Medulla oblongata (tissue), 1 donor: Measurements from ENCODE around the gene KNDC1.

Experiments used
- DNase-seq: peaks from one replicate; pipeline ENCODE4 v3.0.0-alpha.2; 2015; ENCODE audit errors: extremely low spot score

Gene KNDC1

DNA sequence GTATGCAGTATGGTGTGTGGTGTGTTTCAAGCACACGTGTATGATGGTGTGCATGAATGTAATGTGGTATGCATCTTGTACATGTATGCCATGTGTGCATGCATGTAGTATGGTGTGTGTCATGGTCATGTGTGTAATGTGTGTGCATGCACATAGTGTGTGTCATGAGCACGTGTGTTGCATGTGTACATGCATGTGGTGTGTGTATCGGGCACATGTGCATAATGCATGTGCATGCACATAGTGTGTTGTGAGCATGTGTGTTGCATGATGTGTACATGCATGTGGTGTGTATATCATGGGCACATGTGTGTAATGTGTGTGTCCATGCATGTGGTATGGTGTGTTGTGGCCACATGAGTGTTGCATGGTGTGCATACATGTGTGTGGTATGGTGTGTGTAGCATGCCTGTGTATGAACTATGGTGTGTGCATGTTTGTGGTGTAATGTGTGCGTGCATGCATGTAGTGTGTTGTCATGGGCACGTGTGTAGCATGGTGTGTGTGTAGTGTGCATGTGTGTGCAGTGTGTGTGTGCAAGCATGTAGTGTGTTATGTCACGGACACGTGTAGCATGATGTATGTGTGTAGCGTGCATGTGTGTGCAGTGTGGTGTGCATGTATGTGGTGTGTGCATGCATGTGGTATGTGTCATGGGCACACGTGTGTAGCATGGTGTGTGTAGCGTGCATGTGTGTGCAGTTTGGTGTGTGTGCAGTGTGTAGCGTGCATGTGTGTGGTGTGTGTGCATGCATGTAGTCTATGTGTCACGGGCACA is 17.6 kb downstream of the KNDC1 start:
- no peak for DNase-seq

DNA sequence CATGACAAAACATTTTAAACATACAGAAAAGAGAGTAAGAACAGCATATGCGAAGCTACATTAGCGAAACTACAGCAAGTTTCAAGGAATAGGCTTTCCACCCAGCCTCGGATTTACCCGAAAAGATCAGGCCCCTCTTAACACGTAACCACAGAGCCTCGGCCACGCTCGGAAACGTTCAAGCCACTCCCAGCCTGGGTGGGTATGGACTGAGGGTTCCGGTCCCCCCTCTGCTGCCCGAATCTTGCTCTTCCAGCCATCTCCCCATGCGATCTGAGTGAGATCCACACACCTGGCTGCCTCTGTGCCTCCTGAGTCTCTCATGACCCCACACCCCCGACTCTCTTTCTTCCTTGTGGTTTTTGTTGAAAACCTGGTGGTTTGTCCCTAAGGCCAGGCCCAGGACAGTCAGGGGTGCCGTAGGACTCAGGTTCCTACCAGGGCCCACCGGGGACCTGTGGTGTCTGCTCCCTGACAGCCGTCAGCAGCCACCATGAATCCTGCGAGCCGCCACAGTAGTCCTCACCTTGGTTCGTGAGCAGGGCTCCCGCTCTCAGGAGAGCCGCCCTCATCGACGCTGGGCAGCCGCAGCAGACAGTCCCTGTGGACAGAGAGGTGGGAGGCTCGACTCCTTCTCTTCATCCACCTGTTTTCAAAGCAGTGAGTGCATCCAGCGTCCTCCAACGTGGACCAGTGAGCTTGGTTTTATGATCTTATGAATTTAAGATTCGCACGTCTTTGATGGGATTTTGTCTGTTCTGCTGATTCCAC is 18.5 kb downstream of the KNDC1 start:
- no peak for DNase-seq

- no peak for DNase-seq
Observed at GRCh38 chr10:133179128-133179520, 19.1 kb downstream of the KNDC1 start.

- DNase-seq = no peak
Observed at GRCh38 chr10:133179651-133180050, 19.6 kb downstream of the KNDC1 start.

DNA sequence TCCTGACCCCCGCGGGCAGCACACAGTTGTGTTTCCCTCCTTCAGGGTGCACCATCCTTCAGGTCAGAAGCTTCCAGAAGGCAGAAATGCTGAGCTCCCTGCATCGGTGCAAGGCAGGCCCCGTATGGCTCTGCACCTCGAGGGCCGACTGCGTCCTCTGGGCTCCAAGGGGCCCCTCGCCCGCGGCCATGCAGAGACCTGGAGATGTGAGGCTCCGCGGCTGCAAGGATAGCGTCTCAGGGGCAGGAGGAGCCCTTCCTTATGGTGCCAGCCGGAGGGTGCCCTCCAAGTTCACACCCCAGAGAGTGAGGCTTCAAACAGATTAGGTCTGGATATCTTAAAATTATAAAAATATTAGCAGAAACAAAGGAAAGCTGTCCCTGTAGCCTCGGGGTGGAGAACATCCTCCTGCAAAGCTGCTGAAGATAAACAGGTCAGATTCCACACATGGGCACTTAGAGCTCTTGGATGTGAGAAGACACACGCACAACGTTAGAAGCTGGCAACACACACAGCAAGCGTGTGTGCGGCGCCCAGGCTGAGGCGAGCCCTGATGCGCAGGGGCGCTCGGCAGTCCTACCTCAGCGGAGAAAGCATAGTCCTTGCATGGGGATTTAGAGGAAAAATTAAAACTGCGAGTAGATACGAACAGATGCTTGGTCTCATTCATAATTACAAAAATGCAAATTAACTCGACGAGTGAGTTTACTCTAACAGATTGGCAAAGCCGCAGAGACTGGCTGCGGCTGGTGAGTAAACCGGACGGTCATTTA is 20.4 kb downstream of the KNDC1 start:
- DNase-seq = no peak

DNA sequence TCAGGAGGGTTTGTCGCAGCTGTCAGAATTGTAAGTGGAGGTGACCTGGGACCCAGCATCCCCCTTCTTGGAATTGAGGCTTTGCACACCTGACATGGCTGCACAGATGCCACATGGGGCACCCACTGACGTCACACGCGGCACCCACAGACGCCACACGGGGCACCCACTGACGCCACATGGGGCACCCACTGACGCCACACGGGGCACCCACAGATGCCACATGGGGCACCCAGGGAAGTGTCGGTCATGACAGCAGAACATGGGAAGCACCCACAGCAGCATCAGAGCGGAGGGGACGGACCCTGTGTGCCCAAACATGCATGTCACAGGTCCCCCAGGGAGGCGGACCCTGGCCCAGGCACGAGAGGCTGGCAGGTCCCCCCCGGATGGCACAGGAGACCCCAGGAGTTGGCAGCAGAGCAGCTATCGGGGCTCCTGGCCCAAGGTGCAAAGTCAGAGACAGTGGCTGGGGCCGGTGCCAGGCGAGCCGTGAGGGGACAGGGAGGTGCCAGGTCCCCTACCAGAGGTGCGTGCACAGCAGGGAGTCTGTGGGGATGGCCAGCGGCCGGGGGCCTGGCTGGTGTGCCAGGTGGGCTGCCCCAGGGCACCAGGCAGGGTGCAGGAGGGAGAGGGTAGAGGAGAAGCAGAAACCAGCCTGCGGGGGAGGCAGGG is 21.1 kb downstream of the KNDC1 start:
- no peak for DNase-seq

DNA sequence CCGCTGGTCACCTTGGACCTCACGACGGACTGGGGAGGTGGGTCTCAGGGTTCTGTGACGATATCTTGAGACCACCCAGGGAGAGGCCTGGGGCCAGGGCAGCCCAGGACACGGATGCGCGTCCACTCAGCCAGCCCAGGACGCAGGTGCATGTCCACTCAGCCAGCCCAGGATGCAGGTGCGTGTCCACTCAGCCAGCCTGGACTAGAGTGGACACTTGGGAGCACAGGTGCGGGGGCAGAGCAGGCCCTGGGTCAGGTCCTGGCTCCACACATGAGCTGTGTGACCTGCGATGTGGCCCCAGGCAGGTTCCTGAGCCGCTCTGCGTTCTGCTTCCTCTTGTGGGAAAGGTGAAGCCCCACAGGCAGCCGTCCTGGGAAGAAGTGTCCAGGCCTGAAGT is 22.2 kb downstream of the KNDC1 start:
- no peak for DNase-seq

DNA sequence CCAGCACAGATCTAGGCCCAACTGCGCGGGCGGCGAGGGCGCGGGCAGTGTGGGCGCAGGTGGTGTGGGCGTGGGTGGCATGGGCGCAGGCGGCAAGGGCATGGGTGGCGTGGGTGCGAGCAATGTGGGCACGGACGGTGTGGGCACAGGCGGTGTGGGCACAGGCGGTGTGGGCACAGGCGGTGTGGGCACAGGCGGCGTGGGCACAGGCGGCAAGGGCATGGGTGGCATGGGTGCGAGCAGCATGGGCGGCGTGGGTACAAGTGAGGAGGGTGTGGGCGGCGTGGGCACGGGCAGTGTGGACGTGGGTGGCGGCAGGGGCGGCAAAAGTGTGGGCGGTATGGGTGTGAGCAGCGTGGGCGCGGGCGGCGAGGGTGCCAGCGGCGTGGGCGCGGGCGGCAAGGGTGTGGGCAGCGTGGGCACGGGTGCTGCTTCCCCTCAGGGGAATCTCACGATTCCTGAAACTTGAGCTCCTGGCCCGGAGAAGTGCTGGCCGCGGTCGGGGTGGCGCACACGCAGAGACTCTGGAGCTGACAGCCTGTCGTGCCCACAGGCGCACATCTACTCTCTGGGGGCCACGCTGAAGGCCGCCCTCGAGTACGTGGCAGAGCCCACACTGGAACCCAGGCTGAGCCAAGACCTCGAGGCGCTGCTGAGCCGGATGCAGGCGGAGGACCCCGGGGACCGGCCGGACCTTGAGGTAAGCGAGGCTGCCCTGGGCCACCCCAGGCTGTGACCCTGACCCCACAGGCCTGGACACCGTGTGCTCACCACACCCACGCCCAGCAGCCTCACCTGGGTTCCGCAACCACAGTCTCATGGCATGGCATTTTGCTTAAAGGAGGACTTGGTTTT is 23.0 kb downstream of the KNDC1 start:
- DNase-seq = no peak

DNA sequence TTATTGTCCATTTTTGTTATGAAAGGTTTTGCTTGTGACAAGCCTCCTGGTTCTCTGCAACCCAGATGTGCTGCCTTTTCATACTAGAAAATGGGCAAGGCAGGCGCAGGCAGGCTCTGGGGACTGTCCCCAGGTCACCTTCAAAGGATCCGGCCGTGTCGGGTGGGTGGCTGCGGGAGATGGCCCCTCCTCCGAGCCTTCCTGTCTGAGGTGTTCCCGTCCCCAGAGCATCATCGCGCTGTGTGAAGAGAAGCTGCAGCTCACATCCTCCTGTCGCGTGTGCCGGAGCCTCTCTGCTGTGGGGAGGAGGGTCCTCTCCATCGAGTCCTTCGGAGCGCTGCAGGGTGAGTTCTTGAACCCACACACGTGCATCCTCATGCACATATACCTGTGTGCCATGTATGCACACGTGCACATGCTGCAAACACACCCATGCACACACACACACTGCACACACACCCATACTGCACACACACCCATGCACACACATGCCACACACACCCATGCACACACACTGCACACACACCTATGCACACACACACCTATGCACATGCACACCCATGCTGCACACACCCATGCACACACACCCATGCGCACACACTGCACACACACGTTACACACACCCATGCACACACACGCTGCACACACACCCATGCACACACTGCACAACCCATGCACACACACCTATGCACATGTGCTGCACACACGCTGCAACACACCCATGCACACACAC is 23.8 kb downstream of the KNDC1 start:
- no peak for DNase-seq

DNA sequence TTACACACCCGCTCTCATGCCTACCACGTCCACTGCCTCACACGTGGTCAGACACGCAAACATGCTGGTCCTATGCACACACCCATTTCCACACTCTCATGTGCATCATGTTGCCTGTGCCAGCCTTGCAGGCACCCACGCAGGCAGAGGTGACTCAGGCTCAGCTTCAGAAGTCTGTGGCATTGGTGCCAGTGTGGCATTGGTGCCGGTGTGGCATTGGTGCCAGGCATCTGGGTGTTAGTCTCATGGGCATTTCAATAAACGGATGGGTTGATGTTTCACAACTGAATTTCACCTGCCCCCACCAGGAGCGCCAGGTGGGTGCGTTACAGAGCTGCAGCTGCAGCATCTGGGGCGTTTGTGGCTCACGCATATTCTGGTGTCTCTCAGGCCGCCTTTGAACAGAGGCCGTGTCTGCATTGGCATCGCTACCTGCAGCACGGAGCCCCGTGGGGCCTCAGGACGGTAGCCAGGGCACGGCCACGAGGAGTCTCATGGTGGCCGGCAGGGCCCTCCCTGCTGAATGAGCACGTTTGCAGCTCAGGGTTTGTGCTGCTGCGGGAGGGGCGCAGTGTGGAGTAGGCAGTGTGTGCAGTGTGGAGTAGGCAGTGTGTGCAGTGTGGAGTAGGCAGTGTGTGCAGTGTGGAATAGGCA is 24.7 kb downstream of the KNDC1 start:
- DNase-seq = no peak

DNA sequence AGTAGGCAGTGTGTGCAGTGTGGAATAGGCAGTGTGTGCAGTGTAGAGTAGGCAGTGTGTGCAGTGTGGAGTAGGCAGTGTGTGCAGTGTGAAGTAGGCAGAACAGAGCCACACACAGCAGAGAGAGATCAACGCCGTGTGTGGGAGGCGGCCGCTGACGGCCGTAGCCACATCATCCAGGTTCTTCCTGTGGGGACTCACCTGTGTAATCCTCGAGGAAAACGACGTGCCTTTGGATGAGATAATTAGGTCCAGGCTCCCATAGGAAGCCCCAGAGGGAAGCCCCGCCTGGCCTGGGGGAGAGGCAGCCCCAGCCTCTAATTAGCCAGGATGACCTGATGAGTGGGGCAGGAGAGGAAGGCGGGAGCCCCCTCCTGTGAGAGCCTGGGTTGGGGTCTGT is 25.4 kb downstream of the KNDC1 start:
- DNase-seq = no peak

DNA sequence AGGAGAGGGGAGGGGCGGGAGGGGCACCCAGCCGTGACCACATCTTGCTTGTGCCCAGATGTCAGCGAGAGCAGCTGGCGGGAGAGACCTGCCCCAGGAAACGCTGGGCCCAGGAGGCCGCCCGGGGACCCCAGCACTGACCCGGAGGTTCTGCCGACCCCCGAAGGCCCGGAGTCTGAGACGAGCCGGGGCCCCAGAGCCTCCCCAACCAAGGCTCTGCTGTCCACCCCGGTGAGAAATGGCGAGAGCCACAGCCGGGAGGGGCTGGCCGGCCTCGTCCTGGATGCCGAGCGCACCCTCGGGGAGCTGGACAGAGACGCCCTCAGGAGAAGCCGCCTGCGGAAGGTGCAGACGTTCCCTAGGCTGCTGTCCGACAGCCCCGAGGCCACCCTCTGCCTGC is 25.9 kb downstream of the KNDC1 start:
- DNase-seq = no peak

- DNase-seq = no peak
Observed at GRCh38 chr10:133186416-133187090, 26.5 kb downstream of the KNDC1 start.

DNA sequence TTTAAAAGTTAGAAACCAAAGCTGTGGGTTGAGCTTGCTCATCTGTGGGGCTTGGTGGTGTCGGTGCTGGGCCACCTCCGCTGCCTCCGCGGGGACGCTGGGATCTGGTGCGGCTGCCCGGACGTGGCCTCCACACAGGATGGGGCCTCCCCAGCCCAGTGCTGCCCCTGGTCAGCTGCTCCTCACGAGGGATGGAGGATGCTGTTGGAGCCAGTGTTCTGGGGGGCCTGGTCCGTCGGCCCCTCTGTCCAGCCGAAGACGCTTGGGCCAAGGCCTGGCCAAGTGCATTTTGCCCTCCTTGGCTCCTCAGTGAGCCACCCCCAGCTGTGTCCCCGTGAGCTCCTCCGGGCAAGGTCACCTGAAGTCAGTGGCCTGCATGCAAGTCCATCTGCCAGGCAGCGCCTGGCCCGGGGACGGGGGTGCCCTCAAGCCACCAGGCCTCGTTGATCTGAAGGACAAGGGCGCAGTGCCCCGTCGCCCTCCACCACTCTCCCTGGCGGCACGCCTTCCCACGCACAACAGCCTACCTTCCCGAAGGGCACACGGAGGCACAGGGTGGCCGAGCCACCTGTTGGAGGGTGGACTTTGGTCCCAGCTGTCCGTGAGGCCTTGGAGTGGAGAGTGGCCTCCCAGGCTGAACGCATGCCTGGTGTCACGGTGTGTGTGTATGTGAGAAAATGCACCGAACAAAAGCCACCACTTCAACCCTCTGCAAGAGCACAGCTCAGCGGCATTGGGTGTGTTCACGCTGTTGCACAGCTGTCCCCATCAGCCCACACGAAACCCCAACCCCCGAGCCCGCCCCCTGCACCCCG is 27.3 kb downstream of the KNDC1 start:
- no peak for DNase-seq

DNA sequence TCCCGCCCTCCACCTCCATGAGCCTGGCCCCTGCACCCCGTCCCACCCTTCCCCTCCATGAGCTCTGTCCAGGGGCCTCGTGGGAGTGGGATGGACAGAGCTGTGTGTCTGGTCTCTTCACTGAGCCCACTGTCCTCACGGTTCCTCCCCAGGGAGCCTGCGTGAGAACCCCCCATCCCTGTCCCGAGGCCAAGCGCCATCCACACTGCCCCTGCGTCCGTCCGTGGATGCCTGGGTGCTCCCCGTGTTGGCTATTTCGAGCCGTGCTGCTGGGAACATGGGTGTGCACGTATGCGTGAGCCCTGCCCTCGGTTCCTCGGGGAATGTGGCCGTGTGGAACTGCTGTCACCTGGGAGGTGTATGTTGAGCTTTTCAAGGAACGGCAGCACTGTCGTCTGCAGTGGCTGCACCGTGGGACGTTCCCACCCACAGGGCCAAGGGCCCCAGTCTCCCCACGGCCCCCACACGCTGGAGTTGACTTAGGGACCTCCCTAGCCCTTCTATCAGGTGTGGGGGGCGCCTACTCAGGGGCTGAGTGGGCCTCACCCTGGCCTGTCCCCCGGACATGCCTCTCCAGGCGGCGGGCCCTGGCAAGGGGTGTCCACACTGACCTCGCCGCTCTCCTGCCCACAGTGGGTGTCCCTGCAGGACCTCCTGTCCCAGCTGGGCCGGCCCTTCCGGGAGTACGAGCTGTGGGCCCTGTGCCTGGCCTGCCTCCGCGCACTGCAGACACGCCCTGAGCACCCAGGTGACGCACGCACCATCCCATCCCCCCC is 28.1 kb downstream of the KNDC1 start:
- DNase-seq = no peak

DNA sequence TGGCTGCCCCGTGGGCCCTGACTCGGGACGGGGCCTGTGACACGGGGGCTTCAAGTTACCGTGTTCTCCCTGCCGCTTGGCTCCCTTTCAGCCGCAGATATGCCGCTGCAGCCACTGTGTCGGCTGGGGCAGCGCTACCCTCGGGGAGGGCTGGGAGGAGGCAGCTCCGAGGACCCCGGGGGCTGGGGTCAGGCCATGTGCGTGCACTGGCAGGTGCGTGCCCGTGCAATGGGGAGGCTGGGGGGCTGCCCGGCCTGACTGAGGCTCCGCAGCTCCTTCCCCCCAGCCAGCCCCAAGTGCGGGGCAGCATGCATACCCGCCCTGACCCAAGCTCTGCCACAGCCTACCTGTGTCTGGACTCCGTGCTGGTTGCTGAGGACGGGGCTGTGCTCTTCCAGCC is 29.2 kb downstream of the KNDC1 start:
- DNase-seq = no peak

DNA sequence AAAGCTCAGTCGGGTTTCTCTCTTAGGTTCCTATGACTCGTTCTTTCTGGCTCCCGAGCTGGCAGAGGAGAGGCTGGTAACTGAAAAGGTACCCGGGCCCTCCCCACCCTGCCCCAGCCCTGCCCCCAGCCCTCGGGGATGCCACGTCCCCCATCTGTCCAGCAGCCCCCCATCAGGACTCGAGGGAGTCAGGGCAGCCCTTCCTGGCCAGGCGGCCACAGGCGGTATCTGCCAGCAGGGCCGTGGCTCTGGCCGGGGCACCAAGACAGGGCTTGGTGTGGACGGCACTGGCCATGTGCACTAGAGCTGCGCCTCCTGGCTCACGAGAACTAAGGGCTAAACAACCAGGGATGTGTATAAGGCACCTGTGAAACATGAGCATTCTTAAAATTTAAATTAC is 29.7 kb downstream of the KNDC1 start:
- no peak for DNase-seq

DNA sequence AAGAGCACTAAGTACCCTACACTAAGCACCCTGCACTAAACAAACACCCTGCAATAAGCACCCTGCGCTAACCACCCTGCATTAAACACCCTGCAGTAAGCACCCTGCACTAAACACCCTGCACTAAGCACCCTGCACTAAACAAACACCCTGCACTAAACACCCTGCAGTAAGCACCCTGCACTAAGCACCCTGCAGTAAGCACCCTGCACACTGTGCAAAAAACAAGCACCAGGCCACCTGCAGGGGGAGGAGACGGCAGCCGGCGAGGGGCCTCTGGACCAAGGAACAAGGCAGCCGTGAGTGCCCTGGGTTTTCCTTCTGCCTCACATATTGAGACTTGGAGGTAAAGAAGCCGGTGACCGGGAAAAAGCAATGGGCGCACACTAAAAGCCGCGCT is 30.2 kb downstream of the KNDC1 start:
- DNase-seq = no peak
